Bronchial epithelial cell (primary cell): ENCODE measurements around the gene PSPN. TPM values are rescaled to one million over a fixed set of nuclear protein-coding genes. Genes with fewer than 3 reads are reported as not detected.

ENCODE experiments used
- DNase-seq: peaks from one replicate; pipeline ENCODE4 v3.0.0-alpha.2; 2010; ENCODE audit warnings: low read depth
- FAIRE-seq: peaks from 2 replicates; lab custom pipeline; 2011; peaks lifted over from hg19 to GRCh38; lab: Jason Lieb, UNC
- H3K27me3 ChIP-seq: 2 replicates; pipeline ENCODE4 v1.5.1; 2011; ENCODE audit warnings: low read length; ENCODE audit not compliant: control insufficient read depth, insufficient read depth
- H3K36me3 ChIP-seq: 2 replicates; pipeline ENCODE4 v1.5.1; 2011; ENCODE audit warnings: low read length; ENCODE audit not compliant: control insufficient read depth, insufficient read depth
- H3K4me3 ChIP-seq: 2 replicates; pipeline ENCODE4 v1.5.1; 2011; ENCODE audit warnings: mild to moderate bottlenecking, low read depth, low read length, control low read depth
- CTCF ChIP-seq: IDR thresholded peaks from 2 replicates; pipeline ENCODE4 v1.5.1; 2011; ENCODE audit warnings: mild to moderate bottlenecking, moderate library complexity, low read length, control low read depth, inconsistent platforms; ENCODE audit not compliant: insufficient read depth, severe bottlenecking
- total RNA-seq: library from RNA; depleted of rRNA; stranded (reverse); fragments of >200 nt; gene quantifications from 2 replicates; pipeline ENCODE4 v1.2.1, GENCODE V29; 2014

The PSPN gene
- total RNA-seq, 1 donor from 2014 or later: 0.26 TPM

- Histone ChIP-seq H3K36me3 (peaks cover 42% of the 10 kb centered on the region), H3K27me3 (no peaks in the 10 kb centered on the region), H3K4me3 (no peak overlapping the region)
- no peak for TF ChIP-seq CTCF
- no peak for FAIRE-seq
- no peak for DNase-seq
These were observed 45.6 kb upstream of the PSPN start for GRCh38 chr19:6421075-6422014.

DNA sequence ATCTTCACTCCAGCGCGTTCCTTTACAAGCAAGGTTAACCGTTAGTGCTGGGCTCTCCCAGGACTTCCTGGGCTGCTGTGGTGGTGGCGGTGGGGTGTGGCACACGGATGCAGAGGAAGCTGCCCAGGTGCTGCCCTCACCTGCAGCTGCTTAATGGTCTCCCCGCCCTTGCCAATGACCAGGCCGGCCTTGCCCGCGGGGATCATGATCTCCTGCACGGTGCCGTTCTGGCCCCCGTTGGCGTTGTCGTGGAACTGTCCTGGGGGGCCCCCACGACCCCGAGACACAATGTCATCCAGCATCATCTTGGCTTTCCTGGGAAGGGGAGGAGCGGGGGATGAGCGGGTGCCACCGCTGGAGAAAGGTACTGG is 42.8 kb upstream of the PSPN start:
- FAIRE-seq (no peak), DNase-seq (no peak)
- Histone ChIP-seq H3K36me3 (peaks cover 50% of the 10 kb centered on the region), H3K4me3 (no peak overlapping the region), H3K27me3 (no peaks in the 10 kb centered on the region)
- no peak for TF ChIP-seq CTCF

GRCh38 chr19:6417713-6418561 is 42.2 kb upstream of the PSPN start:
- FAIRE-seq (no peak), DNase-seq (no peak)
- no peaks in the 10 kb centered on the region for H3K27me3 ChIP-seq
- peak; percentile 39 for TF ChIP-seq CTCF
- H3K4me3 ChIP-seq: no peak overlapping the region
- H3K36me3 ChIP-seq: peaks cover 50% of the 10 kb centered on the region

DNA sequence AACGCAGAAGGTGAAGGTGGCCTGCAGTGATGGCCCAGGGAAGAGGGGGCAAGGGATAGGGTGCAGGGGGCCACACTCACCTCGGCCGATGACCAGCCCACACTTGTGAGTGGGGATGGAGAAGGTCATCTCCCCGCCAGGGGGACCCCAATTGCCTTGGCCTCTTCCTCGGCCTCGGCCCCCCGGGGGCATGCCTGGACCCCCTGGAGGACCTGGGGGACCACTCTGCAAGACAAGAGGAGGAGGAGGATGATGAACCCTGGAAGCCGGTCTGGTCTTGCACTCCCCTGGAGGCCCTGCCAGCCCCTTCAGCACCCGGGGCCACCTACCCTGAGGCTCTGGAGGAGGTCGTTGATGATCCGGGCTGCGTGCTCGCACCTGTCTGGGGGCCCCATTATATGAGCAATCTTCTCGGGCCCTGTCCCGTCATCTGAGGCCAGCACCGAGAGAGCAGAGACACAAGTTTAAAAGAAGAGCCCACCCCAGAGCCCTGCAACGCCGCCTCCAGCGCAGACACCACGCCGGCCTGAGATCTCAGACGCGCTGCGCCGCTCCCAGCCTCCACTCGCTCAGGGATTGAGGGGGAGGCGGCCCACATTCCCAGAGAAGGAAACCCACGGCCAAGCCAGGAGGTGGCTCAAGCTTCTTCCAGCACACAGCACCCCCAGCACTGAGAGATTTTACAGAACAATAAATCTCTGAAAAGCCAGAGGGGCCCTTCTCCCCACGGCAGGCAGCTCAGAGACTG is 41.1 kb upstream of the PSPN start:
- H3K27me3 ChIP-seq: no peaks in the 10 kb centered on the region
- H3K36me3 ChIP-seq: peaks cover 49% of the 10 kb centered on the region
- TF ChIP-seq CTCF: no peak
- DNase-seq: no peak
- no peak for FAIRE-seq
- H3K4me3 ChIP-seq: no peak overlapping the region

GRCh38 chr19:6415591-6416190 is 40.0 kb upstream of the PSPN start:
- Histone ChIP-seq H3K36me3 (peaks cover 41% of the 10 kb centered on the region), H3K4me3 (no peak overlapping the region), H3K27me3 (no peaks in the 10 kb centered on the region)
- DNase-seq: no peak
- no peak for TF ChIP-seq CTCF
- no peak for FAIRE-seq
